ENCODE results near the gene NTM. TPM values are rescaled to one million over a fixed set of nuclear protein-coding genes. Genes with fewer than 3 reads are reported as not detected.
A peak's percentile ranks its signal among the peaks of the same experiment; 100 is the strongest.

Gene NTM
- total RNA-seq, 1 donor: 52.2 TPM

- no peak for TF ChIP-seq CTCF (IDR thresholded peaks at IDR 0.05; ENCODE audit: insufficient read depth, low read length)
- H3K4me3 ChIP-seq (ENCODE audit: low read depth, low read length): no peak overlapping the region
- DNase-seq (ENCODE audit: low read depth): peak; percentile 51
Measured at GRCh38 chr11:131760091-131761061, 390.0 kb downstream of the NTM start.

GRCh38 chr11:131762346-131763110, 392.1 kb downstream of the NTM start:
- TF ChIP-seq CTCF (IDR thresholded peaks at IDR 0.05; ENCODE audit: insufficient read depth, low read length): no peak

GRCh38 chr11:131763193-131763890, 392.9 kb downstream of the NTM start:
- TF ChIP-seq CTCF (IDR thresholded peaks at IDR 0.05; ENCODE audit: insufficient read depth, low read length): no peak
- H3K4me3 ChIP-seq (ENCODE audit: low read depth, low read length): no peak overlapping the region
- DNase-seq (ENCODE audit: low read depth): peak; percentile 69

More at GRCh38 chr11:131762346-131763110, 392.1 kb downstream of the NTM start:
- no peak overlapping the region for H3K4me3 ChIP-seq (ENCODE audit: low read depth, low read length)
- no peak for DNase-seq (ENCODE audit: low read depth)

GRCh38 chr11:131764126-131764525, 393.7 kb downstream of the NTM start:
- DNase-seq (ENCODE audit: low read depth): no peak
- no peak for TF ChIP-seq CTCF (IDR thresholded peaks at IDR 0.05; ENCODE audit: insufficient read depth, low read length)

GRCh38 chr11:131764649-131765048, 394.2 kb downstream of the NTM start:
- TF ChIP-seq CTCF (IDR thresholded peaks at IDR 0.05; ENCODE audit: insufficient read depth, low read length): no peak
- H3K4me3 ChIP-seq (ENCODE audit: low read depth, low read length): no peak overlapping the region
- no peak for DNase-seq (ENCODE audit: low read depth)

More at GRCh38 chr11:131764126-131764525, 393.7 kb downstream of the NTM start:
- no peak overlapping the region for H3K4me3 ChIP-seq (ENCODE audit: low read depth, low read length)

- no peak for DNase-seq (ENCODE audit: low read depth)
- H3K4me3 ChIP-seq (ENCODE audit: low read depth, low read length): no peak overlapping the region
- TF ChIP-seq CTCF (IDR thresholded peaks at IDR 0.05; ENCODE audit: insufficient read depth, low read length): no peak
Measured at GRCh38 chr11:131766637-131767036, 396.2 kb downstream of the NTM start.

Measured in fibroblast of the aortic adventitia (primary cell).